Activated CD8-positive, alpha-beta memory T cell treated with anti-CD3 and anti-CD28 coated beads for 24 hours (primary cell): ENCODE measurements around the gene MCRIP2.

Source experiments
- DNase-seq: peaks from one replicate; pipeline ENCODE4 v3.0.0-alpha.2; 2020

The MCRIP2 gene

DNA sequence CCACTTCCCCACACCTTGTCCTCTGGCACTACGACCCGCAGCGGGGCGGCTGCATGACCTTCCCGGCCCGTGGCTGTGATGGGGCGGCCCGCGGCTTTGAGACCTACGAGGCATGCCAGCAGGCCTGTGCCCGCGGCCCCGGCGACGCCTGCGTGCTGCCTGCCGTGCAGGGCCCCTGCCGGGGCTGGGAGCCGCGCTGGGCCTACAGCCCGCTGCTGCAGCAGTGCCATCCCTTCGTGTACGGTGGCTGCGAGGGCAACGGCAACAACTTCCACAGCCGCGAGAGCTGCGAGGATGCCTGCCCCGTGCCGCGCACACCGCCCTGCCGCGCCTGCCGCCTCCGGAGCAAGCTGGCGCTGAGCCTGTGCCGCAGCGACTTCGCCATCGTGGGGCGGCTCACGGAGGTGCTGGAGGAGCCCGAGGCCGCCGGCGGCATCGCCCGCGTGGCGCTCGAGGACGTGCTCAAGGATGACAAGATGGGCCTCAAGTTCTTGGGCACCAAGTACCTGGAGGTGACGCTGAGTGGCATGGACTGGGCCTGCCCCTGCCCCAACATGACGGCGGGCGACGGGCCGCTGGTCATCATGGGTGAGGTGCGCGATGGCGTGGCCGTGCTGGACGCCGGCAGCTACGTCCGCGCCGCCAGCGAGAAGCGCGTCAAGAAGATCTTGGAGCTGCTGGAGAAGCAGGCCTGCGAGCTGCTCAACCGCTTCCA lies 8.1 kb upstream of the MCRIP2 start:
- no peak for DNase-seq

DNA sequence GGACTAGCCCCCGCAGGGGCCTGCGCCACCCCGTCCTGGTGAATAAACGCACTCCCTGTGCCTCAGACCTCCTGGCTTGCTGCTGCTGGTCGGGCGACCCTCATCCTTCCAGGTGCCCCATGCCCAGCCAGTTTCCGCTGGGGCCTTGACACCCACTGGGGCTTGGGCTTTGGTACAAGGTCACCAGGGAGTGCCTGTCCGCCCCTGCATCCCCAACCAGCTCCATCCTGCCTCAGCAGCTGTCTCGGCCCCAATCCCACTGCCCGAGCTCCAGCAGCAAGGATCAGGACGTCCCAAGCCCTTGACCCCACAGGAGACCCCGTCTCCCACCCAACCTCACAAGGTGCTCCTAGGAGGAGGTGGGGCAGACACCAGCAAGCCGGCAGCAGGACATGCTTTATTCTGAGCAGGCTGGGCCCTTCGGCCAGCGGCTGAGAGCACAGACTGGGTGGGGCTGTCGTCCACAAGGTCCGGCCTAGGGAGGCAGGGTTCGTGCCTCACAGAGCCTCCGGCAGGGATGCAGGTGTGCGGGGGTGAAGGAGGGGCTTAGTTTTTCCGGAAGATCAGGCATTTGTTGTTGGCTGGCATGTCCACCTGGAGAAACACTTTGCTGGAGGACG lies 7.5 kb upstream of the MCRIP2 start:
- DNase-seq = no peak

DNA sequence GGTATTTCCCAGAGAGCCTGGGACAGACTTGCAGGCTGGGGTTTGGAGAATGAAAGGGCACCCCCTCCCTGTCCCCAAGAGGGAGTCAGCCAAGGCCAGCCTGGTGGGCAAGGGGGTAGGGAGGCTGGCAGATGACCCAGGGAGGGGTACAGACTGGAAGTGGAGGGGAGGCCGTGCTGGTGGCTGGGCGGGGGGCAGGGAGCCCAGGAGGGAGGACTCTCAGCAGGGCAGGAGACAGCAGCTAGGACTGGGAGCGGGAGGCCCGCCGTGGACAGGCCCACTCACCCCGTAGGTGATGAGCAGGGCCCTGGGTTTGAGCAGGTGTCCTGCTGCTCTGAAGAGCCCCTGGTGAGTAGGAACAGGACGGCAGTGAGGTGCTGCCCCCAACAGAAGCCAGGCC lies 6.6 kb upstream of the MCRIP2 start:
- no peak for DNase-seq

DNA sequence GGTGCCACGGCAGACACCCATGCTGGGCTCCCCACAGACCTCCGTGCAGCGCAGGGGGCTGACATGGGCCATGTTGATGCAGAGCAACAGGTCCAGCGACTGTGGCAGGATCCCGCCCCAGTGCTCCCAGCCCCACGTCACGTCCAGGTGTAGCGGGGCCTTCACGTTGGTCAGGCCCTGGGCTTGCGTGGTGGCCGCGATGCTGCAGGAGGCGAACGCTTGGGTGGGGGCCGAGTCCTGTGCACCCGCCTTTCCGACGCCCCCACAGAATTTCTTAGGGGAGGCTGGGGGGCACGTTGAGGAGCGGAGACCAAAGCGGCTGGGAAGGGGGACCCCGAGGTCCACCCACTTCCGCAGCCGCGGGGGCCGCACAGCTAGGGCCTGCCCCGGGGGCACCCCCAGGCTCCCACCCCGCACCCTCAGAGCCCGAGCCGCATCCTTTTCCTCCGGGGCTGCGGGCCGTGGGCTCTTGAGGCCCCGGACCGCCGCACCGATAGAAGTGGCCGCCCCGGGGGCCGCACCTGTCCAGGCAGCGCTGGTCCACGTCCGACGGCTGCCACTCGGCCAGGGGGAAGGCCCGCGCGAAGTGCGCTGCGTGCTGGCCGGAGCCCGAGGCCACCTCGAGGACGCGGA lies 5.9 kb upstream of the MCRIP2 start:
- no peak for DNase-seq

DNA sequence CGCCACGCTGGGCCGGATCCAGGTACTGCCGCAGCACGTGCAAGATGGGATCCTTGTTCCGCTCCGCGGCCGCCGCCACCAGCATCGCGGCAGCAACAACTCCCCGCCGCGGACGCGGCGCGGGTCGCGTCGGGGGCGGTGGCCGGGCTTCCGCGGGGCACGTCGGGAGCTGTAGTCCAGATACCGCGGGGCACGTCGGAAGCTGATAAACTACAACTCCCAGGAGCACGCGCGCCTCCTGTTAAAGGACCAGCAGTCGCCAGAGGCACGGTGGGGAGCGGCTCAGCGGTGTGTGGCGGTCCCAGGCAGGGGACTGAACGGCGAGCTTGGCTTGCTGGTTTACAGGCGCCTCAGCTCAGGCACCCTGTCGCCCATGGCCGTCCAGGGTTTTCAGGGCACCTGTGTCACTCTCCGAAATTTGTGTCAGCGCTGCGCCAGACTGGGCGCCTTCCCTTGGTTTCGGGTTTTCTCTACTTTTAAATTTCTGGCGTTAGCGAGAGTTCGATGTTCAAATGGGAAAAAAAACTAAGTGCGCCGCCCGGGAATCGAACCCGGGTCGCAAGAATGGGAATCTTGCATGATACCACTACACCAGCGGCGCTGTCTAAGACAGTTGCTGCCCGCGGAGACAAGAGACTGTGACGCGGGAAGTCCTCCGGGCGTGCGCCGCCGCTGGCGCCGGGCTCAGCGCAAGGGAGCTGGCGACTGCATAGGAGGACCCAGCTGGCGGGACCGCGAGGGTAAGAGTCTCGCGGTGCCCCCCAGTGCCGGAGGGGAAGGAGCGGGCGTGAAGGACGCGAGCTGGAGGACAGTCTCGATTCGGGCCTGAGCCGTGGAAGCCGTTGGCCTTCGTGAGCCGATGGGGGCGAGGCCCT lies 5.2 kb upstream of the MCRIP2 start, which contains the start of gene METTL26:
TSS of gene METTL26 (minus strand) at position 100 of the 875 bp plus-strand sequence. CDS start at position 85, 15 bp downstream.
- DNase-seq = peak; percentile 100

DNA sequence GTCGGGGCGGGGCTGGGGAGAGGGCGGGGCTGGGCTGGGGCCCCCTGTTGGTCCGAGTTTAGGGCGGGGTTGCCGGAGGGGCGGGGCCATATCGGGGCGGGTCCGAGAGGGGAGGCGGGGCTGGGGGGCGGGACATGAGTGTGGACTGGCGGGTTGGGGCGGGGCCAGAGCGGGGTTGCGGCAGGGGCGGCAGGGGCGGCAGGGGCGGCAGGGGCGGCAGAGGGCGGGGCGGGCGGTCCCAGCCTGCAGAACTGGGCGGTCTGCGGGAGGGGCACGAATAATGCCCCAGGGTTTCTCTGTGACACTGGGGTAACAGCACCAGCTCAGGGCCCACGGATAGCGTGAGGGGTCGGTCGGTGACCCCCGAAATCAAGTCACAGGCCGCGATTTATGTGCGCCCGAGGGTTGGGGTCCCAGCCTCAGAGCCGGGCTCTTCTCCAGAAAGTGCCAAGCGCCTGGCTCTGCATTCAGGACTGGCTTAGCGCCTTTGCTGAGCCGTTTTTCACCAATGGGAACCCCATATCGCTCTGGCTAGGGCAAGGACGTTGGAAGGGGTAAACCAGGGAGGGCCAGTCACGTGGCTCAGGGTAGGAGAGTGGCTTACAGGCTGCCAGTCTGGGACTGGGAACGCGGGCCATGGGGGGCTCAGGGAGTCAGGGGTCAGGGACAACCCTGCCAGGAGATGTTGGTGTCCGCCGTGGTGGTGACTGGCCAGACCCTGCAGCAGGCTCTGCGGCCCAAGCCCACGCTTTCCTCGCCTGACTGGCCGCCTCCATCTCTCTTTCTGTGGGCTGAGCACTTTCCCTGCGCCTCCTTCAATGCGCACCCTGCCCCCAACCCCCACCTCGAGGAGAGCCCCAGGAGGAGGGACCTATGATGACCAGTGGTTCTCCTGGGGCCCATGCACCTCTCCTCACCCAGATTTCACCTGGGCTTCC lies 4.3 kb upstream of the MCRIP2 start:
- no peak for DNase-seq

DNA sequence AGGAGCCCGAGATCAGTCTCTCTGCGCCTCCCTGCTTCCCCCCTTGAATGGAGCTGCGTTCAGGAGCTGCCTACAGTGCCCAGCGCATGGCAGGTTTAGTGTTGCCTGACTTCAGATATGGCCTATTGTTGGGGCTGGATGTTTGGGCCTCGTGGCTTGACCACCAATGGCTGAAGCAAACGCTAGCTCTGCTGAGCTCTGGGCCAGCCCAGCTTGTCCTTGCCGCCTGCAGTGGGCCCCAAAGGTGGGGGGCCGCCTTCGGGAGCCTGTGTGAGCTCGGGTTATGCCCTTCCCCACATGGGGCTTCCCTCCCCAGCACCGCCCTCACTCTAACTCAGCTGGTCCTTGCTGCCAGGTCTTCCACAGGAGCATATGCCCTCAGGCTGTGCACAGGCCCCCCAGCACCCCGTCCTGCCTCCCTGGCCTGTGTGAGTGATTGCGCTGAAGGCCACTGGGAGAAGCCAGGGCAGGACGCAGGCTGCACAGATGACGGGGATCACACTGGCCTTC lies 3.5 kb upstream of the MCRIP2 start:
- no peak for DNase-seq

DNA sequence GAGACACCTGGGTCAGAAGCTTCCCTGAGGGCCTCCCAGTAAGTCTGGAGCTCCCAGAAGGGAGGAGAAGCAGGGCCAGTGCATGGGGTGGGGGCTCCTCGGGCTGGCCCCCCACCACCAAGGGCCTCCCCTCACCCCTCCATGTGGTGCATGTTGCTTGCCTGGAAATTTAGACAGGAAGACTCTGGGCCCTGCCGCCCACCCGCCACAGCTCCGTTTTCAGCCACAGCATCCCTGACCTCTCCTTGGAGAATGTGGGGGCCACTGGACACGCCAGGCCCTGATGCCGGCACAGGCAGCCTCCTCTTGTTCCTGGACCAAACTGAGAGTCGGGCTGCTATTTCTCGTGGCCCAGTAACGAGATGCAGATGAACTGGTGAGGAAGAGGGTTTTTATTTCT lies 2.8 kb upstream of the MCRIP2 start:
- DNase-seq = no peak

DNA sequence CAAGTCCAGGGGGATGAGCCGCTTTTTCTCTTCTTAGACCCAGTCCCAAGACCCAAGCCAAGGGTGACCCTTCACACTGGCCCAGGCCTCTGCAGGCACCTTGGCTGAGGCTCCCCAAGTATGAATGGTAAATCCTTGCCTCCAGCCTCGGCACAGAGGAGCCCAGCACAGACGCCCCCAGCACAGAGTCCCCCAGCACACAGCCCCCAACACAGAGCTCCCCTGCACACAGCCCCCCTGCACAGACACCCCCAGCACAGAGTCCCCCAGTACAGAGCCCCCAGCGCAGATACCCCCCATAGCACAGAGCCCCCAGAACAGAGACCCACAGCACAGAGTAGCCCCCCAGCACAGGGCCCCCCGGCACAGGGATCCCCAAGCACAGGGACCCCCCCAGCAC lies 1.0 kb upstream of the MCRIP2 start:
- no peak for DNase-seq

DNA sequence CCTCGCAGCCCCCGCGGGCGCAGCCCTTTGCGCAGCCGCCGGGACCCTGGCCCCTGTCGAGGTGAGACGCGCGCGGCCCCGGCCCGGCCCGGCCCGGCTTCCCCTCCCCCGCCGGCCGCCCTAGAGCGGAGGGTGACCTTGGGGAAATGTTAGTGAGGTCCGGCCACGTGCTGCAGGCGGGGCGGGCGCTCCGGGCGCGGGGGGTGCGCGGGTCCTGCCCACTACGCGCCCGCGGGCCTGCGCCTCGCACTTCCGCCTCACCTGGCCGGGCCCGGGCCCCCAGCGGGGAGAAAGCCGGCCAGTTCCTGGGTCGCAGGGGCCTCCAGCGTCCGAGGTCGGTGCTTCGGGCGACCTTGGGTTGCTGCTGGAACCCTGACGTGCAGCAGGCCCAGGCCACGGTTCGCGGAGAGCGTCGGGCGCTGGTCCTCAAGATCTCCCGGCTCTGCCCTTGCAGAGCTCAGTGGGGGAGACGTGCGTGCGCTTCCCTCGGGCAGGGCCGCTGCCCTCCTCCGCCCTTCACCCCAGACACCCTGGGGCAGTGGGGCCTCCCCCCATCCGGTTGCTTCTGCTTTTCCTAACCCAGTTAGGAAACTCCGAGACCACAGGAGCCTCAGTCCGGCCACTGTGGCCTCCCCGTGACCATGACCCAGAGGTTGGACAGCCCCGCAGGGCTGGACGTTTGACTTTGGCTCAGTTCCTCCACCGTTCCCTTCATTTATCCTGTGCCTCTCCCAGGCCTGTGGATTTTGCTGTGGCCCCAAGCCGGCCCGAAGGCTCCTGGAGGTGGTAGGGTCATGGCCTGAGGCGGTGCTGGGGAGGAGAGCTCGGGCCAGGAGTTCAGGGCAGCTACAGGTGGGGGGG lies 791 bp downstream of the MCRIP2 start:
- peak; percentile 82 for DNase-seq

DNA sequence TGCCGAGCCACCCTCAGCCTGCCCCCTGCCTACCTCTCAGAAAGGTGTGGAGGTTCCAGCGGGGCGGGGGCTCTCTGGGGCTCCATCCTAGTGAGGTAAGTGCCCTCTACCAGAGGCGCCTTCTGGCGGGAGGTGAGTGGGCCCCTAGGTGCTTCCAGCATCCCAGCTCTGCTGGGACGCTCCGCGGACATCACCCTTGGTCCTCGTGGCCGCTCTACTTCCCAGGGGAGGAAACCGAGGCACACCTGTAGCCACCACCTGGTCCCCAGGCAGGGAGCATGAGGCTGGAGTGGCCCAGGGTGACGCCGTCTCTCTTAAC lies 1.4 kb downstream of the MCRIP2 start:
- no peak for DNase-seq

DNA sequence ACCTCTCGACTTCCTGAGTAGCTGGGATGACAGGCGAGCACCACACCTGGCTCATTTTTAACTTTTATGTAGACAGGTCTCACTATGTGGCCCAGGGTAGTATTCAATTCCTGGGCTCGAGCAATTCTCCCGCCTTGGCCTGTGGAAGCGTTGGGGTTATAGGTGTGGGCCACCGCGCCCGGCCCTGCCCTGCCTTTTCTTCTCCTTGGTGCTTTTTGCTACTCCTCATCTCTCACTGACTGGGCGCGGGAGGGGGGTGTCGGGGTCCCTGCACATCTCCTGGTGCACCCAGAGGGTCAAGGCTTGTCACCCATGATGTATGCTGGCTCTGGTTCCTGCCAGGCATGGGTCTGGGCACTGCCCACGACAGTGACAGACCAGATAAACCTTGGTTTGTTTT lies 2.9 kb downstream of the MCRIP2 start:
- no peak for DNase-seq

DNA sequence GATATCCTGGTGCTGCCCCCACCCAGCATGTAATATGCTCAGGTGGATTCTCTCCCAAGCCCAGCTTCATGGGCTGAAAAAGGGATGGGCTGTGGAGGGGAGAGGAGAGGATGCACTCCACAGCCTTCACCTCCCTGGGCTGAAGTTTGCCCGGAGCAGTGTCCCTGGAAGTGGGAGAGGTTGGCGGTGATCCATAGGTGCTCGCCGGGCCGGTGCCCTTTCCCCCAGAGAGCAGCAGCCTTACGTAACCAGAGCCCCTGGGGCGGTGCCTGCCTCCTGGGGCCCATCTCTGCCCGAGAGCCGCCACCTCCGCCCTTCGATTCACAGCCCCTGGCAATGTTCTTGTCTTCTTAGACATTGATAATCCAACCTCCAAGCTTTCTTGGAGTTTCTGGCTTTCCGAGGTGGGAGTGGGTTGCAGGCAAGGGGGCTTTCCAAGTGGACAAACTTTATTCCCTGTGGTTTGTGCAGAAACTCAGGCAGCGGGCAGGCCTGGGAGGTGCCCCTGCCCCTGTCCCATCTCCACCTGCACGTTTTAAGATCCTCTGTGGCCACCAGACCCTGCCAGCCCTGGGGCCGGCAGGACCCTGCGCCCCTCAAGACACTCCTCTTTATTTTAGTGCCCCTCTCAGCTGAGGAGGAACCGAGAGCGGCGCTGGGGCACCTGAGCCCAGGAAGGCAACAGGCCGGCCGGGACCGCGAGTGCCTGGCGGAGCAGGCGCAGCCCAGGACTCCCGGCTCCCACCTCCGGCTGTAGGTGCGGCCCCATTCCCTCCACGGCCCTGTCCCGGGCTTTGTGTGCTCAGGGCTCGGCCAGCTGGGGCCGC lies 4.4 kb downstream of the MCRIP2 start:
- DNase-seq = no peak

DNA sequence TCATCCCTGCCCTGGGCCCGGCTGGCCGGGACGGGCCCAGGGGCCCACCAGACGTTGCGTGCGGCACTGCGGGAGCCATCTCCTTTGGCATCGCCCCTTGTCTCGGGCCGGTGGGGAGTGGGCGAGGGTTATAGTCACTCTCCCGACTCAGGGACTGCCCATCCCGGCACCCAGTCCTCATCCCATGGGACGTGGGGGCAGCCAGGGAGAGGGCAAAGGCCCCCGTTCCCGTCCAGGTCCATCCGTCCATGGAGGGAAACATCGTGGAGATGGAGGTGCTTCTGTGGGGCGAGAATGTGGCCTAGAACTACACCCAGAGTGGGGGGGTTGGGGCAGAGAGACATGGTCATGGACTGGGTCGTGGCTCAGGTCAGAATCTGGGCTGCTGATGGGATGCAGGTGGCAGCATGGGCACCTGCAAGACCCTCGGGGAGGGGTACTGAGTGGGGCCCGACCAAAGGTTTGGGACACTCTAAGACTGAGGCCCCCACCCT lies 5.1 kb downstream of the MCRIP2 start:
- no peak for DNase-seq

DNA sequence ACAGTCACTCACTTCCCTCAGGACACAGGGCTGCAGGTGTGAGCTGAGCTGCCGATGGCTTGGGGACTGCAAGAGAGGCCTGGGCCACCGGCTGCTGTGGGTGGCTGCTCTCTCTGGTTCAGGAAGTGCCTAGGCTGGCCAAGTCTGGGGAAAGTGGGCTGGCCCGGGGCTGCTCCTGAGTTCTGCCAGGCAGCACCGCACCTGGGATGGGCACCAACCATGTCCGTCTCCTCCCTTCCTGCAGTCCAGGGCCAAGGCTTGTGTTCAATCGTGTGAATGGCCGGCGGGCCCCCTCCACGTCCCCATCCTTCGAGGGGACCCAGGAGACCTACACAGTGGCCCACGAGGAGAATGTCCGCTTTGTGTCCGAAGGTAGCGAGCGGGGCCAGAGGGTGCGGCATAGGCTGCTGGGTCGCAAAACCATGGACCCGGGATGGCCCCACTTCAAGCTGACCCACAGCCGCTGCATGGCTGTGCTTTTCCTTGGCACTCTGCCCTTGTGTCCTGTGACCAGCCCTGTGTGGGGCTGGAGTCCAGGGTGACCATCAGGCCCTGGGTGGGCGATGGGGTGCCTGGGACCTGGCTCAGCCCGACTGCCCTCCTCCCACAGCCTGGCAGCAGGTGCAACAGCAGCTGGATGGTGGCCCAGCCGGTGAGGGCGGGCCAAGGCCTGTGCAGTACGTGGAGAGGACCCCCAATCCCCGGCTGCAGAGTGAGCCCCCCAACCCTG lies 5.7 kb downstream of the MCRIP2 start:
- DNase-seq = no peak

DNA sequence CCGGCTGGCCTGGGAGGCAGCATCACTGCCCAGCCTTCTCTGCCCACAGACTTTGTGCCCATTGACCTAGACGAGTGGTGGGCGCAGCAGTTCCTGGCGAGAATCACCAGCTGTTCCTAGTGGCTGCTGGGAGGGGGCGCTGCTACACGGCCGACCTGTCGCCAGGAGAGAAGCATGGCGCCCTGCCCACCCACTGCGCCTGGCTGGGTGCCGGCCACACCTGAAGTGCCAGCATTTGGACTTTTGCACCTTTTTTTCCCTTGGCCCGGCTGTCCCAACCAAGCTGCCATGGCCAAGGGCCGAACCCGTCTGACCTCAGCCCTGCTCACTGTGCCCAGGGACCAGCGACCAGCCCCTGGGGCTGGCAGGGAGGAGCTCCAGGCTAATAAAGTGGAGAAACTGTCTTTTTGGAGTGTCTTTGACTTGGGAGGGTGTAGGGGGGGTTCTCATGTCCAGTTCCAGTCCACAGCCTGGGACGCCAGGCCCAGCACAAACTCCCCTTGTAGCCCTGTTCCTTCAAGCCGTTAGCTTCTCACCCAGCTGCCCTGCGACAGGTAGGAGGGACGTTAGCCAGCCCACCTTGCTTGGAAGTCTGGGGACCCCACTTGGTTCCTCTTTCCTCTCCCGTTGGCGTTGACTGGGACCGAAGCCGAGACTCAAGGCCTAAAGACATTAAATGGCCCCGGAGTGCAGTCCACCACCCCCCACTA lies 6.6 kb downstream of the MCRIP2 start:
- peak; percentile 78 for DNase-seq

DNA sequence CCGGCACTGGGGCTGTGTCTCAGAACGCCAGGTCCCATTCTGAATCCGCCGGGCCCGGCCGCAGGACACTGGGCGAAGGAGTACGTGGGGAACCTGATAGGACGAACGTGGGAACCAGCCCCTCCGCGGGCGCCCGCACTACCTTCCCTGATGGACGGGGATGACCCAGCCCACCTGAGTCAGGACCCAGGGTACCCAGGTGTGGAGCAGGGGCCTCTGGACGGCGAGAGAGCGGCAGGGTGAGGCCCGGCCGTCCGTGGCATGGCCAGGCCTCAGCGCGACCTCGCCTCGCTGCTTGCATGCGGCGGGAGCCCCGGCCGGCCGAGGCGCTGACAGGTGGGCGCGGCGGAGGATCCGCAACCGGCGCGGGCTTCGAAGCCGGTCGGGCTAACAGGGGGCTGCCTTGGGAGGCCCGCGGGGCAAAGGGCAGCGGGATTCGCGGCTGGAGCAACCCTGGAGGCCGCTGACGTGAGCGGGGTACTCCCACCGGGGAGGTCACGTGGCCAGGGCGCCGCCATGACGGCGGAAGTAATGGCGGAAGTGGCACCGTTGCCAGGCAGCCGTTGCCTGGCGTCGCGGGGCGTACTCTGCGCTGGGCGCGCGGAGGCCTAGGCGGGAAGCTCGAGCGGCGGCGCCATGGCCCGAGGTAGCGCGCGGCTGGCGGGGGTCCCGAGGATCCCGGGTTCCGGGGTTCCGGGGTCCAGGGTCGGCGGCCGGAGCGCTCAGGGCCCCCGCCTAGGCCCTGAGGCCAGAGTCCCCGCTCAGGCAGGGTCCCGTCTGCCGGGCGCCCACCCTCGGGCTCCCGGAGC lies 7.4 kb downstream of the MCRIP2 start, which contains the start of gene WDR90:
TSS of gene WDR90 (plus strand) at position 585 of the 809 bp plus-strand sequence. CDS start at position 637, 52 bp downstream.
- DNase-seq = peak; percentile 96
